Measurements from ENCODE around the gene RASGRF1. TPM values are rescaled to one million over a fixed set of nuclear protein-coding genes. Genes with fewer than 3 reads are reported as not detected.

Gene RASGRF1
- total RNA-seq, 2 experiments from 2014 or later = 3.0 to 4.5 TPM

GRCh38 chr15:79105141-79105540, 14.6 kb upstream of the RASGRF1 start:
- H3K36me3 ChIP-seq (ENCODE audit: insufficient read depth, low read length) = no peaks in the 10 kb centered on the region
- ChIA-PET CTCF (ENCODE audit: unreplicated experiment) (interaction anchor here (0.6 kb wide), 1 partner anchor 98 kb away, joined by 3 read pairs; no protein-coding TSS in a partner anchor), POLR2A (no interaction called here)
- no peaks in the 10 kb centered on the region for H3K79me2 ChIP-seq (ENCODE audit: insufficient read depth, low read depth, low read length)
- H3K4me2 ChIP-seq (ENCODE audit: low read length) = no peak overlapping the region
- intact Hi-C loops (cut with micrococcal nuclease; ENCODE audit: unreplicated experiment) = no loop called here
- no peak overlapping the region for H2AFZ ChIP-seq (ENCODE audit: low read length)
- peaks cover 23% of the 10 kb centered on the region for H3K4me1 ChIP-seq (ENCODE audit: insufficient read depth, low read length, poor library complexity, severe bottlenecking)
- BruUV-seq (replicated peaks) = no TSS peak
- no peaks in the 10 kb centered on the region for H3K9me3 ChIP-seq (ENCODE audit: low read length)
- TF ChIP-seq EZH2phosphoT487 (IDR thresholded peaks at IDR 0.05; ENCODE audit: borderline replicate concordance, low read depth, low read length) (no peak), CTCF (conservative IDR thresholded peaks at IDR 0.05; ENCODE audit: low read length) (no peak)
- no peak for DNase-seq (ENCODE audit: low spot score)
- H3K4me3 ChIP-seq (ENCODE audit: low read depth, low read length, poor library complexity, severe bottlenecking) = no peak overlapping the region
- no peaks in the 10 kb centered on the region for H3K9me2 ChIP-seq (ENCODE audit: insufficient read depth, low read length)
- no peaks in the 10 kb centered on the region for H4K20me1 ChIP-seq (ENCODE audit: insufficient read depth, low read length)
- H3K27ac ChIP-seq (ENCODE audit: low read depth, low read length, poor library complexity, severe bottlenecking) = no peak overlapping the region

DNA sequence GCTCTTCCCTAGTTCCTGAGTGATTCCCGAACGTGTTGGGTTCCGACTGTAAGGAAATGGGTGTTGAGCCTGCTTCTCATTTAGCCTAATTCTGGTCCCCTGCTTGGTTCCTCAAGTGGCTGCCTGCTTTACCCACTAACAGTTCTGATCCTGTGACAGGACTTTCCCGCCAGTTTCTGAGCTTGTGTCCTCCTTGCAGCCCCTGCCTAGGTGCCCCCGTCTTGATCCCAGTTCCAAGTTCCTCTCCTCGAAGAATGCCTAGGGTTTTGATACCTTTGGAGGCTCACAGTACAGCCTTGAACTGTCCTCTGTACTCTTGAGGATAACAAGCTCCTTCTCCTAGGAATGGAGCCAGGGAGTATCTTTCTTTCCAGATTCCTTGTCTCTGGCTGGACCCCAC, 12.0 kb upstream of the RASGRF1 start:
- H3K27ac ChIP-seq (ENCODE audit: low read depth, low read length, poor library complexity, severe bottlenecking) = no peak overlapping the region
- ChIA-PET POLR2A (no interaction called here), CTCF (ENCODE audit: unreplicated experiment) (no interaction called here)
- H3K36me3 ChIP-seq (ENCODE audit: insufficient read depth, low read length) = no peaks in the 10 kb centered on the region
- H3K4me3 ChIP-seq (ENCODE audit: low read depth, low read length, poor library complexity, severe bottlenecking) = no peak overlapping the region
- intact Hi-C loops (cut with micrococcal nuclease; ENCODE audit: unreplicated experiment) = no loop called here
- H3K9me3 ChIP-seq (ENCODE audit: low read length) = no peaks in the 10 kb centered on the region
- H2AFZ ChIP-seq (ENCODE audit: low read length) = no peak overlapping the region
- BruUV-seq (replicated peaks) = no TSS peak
- H3K4me2 ChIP-seq (ENCODE audit: low read length) = no peak overlapping the region
- H3K9me2 ChIP-seq (ENCODE audit: insufficient read depth, low read length) = no peaks in the 10 kb centered on the region
- no peak for TF ChIP-seq EZH2phosphoT487 (IDR thresholded peaks at IDR 0.05; ENCODE audit: borderline replicate concordance, low read depth, low read length)
- no peak for TF ChIP-seq CTCF (conservative IDR thresholded peaks at IDR 0.05; ENCODE audit: low read length)
- H4K20me1 ChIP-seq (ENCODE audit: insufficient read depth, low read length) = no peaks in the 10 kb centered on the region
- H3K79me2 ChIP-seq (ENCODE audit: insufficient read depth, low read depth, low read length) = no peaks in the 10 kb centered on the region
- no peak for DNase-seq (ENCODE audit: low spot score)
- peaks cover 17% of the 10 kb centered on the region for H3K4me1 ChIP-seq (ENCODE audit: insufficient read depth, low read length, poor library complexity, severe bottlenecking)

GRCh38 chr15:79101866-79102581, 11.4 kb upstream of the RASGRF1 start:
- ChIA-PET POLR2A (no interaction called here), CTCF (ENCODE audit: unreplicated experiment) (no interaction called here)
- TF ChIP-seq EZH2phosphoT487 (IDR thresholded peaks at IDR 0.05; ENCODE audit: borderline replicate concordance, low read depth, low read length) = no peak
- no peak for TF ChIP-seq CTCF (conservative IDR thresholded peaks at IDR 0.05; ENCODE audit: low read length)
- H2AFZ ChIP-seq (ENCODE audit: low read length) = no peak overlapping the region
- H4K20me1 ChIP-seq (ENCODE audit: insufficient read depth, low read length) = no peaks in the 10 kb centered on the region
- no peak overlapping the region for H3K27ac ChIP-seq (ENCODE audit: low read depth, low read length, poor library complexity, severe bottlenecking)
- no TSS peak for BruUV-seq (replicated peaks)
- H3K9me3 ChIP-seq (ENCODE audit: low read length) = no peaks in the 10 kb centered on the region
- H3K4me2 ChIP-seq (ENCODE audit: low read length) = no peak overlapping the region
- H3K36me3 ChIP-seq (ENCODE audit: insufficient read depth, low read length) = no peaks in the 10 kb centered on the region
- peaks cover 12% of the 10 kb centered on the region for H3K4me1 ChIP-seq (ENCODE audit: insufficient read depth, low read length, poor library complexity, severe bottlenecking)
- intact Hi-C loops (cut with micrococcal nuclease; ENCODE audit: unreplicated experiment) = no loop called here
- no peaks in the 10 kb centered on the region for H3K79me2 ChIP-seq (ENCODE audit: insufficient read depth, low read depth, low read length)
- no peaks in the 10 kb centered on the region for H3K9me2 ChIP-seq (ENCODE audit: insufficient read depth, low read length)
- H3K4me3 ChIP-seq (ENCODE audit: low read depth, low read length, poor library complexity, severe bottlenecking) = no peak overlapping the region
- DNase-seq (ENCODE audit: low spot score) = no peak

Data from OCI-LY7 (cell line).